ENCODE data around the gene DGUOK.

DGUOK gene

DNA sequence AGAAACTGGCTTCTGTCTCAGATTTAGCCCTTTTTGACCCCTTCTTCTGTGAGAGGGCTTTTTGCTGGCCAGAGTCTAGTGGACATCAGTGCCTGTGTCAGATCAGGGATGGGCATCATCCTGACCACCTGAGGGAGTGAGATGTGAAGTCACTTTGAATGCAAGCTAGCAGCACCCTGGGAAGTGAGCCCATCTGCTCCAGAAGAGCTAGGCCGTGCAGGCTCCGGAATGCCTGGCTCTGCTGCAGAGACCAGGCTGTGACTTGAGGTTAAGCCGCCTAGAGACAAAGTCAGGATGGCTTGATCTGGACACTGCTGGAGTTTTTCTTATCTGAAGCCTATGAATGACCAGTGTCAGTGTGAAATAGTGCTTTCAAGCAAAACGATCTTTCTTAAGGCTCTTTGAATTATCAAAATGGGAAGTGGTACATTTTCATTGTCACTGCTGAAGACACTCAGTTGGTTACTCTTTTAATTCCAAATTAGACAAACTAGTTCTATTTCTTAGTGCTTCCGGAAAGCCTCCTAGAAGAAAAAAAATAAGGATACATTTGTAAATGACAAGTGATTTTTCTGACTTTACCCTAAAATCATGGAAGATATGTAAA, 20.8 kb downstream of the DGUOK start:
- no peak for DNase-seq (ENCODE audit: low read depth in 2 of 2)

DNA sequence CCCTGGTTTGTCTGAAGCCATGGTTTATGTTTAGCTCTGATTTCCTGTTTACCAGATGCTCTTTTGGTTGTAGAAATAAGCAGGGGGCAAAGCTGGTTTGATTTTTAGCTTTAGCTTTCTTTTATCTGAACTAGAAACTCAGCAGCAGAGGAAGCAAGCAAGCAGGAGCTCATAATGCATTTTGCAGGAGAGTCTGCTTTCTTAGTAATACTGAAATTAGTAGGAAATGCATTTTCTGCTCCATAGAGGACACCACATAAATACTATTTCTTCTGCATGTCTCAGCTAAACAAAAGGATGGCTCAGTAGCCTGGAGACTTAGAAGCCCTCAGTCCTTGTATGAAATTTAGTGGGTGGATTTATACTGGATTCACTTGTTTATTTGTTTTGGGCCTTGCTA, 23.1 kb downstream of the DGUOK start:
- DNase-seq (ENCODE audit: low read depth in 2 of 2): no peak

DNA sequence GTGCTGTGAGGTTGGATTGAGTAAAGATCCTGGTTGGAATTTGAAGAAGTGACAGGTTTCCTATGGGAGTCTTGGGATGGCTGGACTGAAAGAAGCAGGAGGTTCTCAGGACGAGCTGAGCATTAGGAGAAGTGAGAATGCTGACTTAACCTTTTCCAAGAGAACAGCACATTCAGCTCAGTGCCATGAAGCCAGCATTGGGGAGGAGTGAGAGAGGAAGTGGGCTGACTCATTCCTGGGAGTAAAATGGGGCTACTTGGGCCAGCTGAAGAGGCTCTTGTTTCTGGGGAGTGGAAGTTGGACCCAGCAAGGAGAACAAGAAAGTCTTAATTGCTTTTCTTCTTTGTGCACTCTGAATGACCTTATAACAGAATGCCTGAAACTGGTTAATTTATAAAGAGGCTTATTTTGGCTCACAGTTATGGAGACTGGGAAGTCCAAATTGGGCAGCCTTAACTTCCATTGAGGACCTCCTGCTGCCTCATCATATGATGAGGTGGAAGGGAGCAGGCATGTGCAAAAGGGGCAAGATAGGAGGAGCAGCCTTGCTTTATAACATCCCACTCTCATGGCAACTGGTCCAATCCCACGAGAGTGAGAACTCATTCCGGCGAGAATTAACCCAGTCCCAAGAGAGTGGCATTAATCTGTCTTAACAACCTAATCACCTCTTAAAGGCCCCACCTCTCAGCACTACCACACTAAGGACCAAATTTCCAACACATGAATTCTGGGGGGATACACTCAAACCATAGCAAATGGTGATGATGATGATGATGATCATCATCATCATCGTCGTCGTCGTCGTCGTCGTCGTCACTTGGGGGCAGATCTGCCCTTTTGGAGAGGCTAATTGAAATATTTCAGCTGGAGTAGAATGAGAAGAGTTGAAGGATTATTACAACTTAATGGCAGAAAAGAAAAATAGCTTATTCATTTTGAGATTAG, 26.1 kb downstream of the DGUOK start:
- no peak for DNase-seq (ENCODE audit: low read depth in 2 of 2)

- no peak for DNase-seq (ENCODE audit: low read depth in 2 of 2)
Measured at GRCh38 chr2:73956218-73956865, 29.7 kb downstream of the DGUOK start.

GRCh38 chr2:73961274-73961673, 34.6 kb downstream of the DGUOK start:
- DNase-seq (ENCODE audit: low read depth in 2 of 2): no peak

GRCh38 chr2:73961823-73962615, 35.3 kb downstream of the DGUOK start:
- DNase-seq (ENCODE audit: low read depth in 2 of 2): no peak

- no peak for DNase-seq (ENCODE audit: low read depth in 2 of 2)
Measured at GRCh38 chr2:73962798-73963197, 36.1 kb downstream of the DGUOK start.

DNA sequence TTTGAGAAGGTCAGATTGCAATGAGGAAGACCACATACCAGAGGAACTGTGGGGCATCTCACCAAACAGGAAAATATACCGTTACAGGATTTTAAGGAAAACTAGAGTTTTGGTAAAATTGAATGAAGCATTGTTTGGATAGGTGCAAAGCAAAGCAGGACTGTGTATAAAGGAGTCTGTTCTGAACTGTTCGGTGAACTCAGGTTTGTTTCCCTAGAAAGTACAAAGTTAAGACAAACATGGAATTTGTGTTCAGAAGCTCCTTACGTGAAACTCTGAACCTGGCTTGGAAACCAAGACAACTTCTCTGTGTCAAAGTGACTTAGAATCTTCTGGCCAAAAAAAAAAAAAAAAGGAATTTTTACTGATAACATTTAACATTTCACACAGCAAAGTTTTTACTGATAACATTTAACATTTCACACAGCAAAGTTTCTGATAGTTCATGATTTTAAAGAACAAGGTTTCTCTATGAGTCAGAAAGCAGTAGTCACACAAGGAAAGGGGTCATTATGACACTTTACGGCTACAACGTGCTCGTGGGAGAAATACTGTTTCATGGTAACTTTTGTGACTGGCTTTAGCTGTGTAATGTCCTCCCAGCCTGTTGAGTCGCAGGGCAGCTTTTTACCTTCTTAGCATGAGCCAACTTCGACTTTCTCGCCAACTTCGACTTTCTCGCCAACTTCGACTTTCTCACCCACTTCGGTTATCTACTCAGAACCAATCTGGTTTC, 36.9 kb downstream of the DGUOK start:
- no peak for DNase-seq (ENCODE audit: low read depth in 2 of 2)

GRCh38 chr2:73964223-73964622, 37.5 kb downstream of the DGUOK start:
- no peak for DNase-seq (ENCODE audit: low read depth in 2 of 2)

- no peak for DNase-seq (ENCODE audit: low read depth in 2 of 2)
Measured at GRCh38 chr2:73965053-73965452, 38.4 kb downstream of the DGUOK start.

GRCh38 chr2:73968357-73968937, 41.8 kb downstream of the DGUOK start:
- no peak for DNase-seq (ENCODE audit: low read depth in 2 of 2)

DNA sequence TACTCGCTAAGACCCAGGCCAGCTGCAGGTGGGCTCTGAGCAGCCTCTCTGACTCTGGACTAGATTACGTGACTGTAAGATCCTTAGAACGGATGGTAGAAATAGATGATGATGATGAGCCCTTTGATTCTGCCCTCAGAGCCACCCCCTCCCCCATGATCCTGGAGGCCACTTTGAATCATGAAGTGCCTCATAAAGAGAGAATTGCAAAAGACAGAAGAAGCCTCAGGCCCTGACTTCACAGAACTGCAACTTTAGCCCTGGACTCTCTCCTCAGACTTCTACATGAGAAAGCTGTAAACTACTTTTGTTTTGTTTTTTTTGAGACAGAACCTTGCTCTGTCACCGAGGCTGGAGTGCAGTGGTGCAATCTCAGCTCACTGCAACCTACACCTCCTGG, 42.7 kb downstream of the DGUOK start:
- DNase-seq (ENCODE audit: low read depth in 2 of 2): no peak

DNA sequence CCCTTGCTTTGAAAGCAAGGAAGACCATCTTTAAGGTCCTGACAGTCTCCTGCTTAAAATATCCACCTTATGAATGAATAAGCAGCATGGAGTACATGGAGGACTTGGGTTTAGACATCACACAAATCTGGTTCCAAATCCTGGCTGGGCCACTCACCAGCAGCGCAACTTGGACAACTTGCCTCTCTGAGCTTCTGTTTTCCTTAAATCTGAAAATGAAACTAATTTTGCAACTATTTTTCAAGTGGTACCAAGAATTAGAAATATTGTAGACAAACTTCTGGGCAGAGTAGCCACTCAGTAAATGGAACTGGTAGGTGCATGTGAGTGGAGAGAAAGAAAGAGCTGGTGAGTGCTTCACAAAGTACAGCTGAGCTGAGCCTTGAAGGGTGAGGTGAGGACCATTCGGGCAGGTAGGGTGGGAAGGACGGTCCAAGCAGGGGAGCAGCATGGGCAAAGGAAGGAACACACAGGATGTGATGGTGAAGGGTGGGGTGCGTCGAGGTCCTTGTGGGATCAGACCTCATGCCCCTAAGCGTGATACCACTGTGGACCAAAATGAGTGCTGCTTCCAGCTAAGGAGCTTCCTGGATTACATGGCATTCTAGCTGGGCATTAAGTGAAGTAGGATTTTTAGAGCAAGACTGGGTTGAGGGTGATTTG, 43.6 kb downstream of the DGUOK start:
- DNase-seq (ENCODE audit: low read depth in 2 of 2): no peak

GRCh38 chr2:73970850-73971471, 44.3 kb downstream of the DGUOK start:
- no peak for DNase-seq (ENCODE audit: low read depth in 2 of 2)

- DNase-seq (ENCODE audit: low read depth in 2 of 2): no peak
Measured at GRCh38 chr2:73971722-73972121, 45.0 kb downstream of the DGUOK start.

GRCh38 chr2:73972846-73973245, 46.2 kb downstream of the DGUOK start:
- DNase-seq (ENCODE audit: low read depth in 2 of 2): no peak

DNA sequence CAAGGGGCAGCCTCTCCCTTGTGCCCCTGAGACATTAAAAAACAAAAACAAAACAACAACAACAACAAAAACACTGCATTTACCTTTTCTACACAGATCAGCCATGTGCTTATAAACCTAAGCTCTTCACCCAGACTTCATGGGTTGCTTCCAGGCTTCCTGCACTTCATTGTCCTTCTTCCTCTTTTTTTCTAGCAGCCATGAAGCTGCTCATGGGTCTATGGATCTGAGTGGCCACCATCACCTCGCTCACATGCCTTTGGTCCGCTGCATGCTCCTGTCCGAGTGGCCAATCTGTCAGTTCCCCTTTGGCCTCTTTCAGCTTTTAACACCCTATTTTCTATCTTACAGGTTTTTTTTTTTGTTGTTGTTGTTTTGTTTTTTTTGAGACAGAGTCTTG, 49.1 kb downstream of the DGUOK start:
- DNase-seq (ENCODE audit: low read depth in 2 of 2): no peak

DNA sequence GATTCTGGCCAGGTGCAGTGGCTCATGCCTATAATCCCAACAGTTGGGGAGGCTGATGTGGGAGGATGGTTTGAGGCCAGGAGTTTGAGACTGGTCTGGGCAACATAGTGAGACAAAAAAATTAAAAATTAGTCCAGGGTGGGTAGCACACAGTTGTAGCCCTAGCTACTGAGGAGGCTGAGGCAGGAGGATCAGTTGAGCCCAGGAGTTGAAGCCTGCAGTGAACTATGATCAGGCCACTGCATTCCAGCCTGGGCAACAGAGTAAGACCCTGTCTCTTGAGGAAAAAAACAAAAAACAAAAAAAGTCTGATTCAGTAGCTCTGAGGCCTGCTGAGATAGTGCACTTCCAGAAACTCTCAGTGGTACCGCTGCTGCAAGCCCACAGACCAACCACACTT, 50.1 kb downstream of the DGUOK start:
- DNase-seq (ENCODE audit: low read depth in 2 of 2): no peak

- DNase-seq (ENCODE audit: low read depth in 2 of 2): no peak
Measured at GRCh38 chr2:73977466-73977865, 50.8 kb downstream of the DGUOK start.

DNA sequence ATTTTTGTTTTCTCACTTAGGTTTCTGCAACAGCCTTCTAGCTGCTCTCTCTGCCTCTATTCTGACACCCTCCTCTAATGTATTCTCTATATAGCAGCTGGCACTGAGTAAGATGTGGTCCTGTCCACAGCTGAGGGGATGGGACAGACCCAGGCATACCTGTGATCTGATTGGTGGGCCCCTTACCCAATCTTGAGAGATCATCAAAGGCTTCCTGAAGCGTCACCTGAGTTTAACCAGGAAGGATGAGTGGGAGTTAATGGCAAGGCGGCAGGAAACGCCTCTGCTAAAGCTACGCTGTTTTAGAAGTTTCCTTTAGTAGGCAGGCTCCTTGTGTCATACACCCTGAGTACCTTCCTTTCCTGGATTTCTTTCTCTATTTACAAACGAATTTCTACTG, 52.3 kb downstream of the DGUOK start:
- DNase-seq (ENCODE audit: low read depth in 2 of 2): peak in 1 of 2 donors; percentile 55

Measured in stimulated activated CD4-positive, alpha-beta T cell treated with anti-CD3 and anti-CD28 coated beads, Interleukin-4, amount 100 ng/mL, for 48 hours (primary cell).